Choroid plexus epithelial cell (primary cell): ENCODE measurements around the gene ANKDD1A.

Experiments
- DNase-seq: peaks from one replicate; pipeline ENCODE4 v3.0.0-alpha.2; 2010; ENCODE audit warnings: low read depth
- H3K4me3 ChIP-seq: 2 replicates; pipeline ENCODE4 v1.5.1; 2011; ENCODE audit warnings: low read depth, mild to moderate bottlenecking, control low read depth, low read length, moderate library complexity
- TF ChIP-seq, protein P1 (sequence below): conservative IDR thresholded peaks from 2 replicates; pipeline ENCODE4 v1.5.1; 2011; ENCODE audit warnings: low read depth, mild to moderate bottlenecking, control low read depth, inconsistent platforms, low read length, moderate library complexity

ANKDD1A gene

DNA sequence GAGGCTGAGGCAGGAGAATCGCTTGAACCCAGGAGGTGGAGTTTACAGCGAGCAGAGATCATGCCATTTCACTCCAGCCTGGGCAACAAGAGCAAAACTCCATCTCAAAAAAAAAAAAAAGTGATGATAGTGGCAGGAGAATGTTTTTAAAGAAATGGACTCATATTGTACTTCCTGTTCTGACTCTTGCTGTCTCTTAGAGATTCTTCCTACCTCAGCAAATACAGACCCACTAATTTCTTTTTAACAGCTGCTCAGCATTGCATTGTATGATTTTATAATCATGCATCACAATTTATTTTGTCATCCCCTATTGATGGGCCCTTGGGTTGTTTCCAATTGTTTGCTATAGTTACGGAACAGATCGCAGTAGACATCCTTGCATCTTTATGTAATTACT lies 8.8 kb upstream of the ANKDD1A start:
- DNase-seq: peak; percentile 13
- H3K4me3 ChIP-seq: no peak overlapping the region
- TF ChIP-seq, protein P1, sequence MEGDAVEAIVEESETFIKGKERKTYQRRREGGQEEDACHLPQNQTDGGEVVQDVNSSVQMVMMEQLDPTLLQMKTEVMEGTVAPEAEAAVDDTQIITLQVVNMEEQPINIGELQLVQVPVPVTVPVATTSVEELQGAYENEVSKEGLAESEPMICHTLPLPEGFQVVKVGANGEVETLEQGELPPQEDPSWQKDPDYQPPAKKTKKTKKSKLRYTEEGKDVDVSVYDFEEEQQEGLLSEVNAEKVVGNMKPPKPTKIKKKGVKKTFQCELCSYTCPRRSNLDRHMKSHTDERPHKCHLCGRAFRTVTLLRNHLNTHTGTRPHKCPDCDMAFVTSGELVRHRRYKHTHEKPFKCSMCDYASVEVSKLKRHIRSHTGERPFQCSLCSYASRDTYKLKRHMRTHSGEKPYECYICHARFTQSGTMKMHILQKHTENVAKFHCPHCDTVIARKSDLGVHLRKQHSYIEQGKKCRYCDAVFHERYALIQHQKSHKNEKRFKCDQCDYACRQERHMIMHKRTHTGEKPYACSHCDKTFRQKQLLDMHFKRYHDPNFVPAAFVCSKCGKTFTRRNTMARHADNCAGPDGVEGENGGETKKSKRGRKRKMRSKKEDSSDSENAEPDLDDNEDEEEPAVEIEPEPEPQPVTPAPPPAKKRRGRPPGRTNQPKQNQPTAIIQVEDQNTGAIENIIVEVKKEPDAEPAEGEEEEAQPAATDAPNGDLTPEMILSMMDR: no peak

DNA sequence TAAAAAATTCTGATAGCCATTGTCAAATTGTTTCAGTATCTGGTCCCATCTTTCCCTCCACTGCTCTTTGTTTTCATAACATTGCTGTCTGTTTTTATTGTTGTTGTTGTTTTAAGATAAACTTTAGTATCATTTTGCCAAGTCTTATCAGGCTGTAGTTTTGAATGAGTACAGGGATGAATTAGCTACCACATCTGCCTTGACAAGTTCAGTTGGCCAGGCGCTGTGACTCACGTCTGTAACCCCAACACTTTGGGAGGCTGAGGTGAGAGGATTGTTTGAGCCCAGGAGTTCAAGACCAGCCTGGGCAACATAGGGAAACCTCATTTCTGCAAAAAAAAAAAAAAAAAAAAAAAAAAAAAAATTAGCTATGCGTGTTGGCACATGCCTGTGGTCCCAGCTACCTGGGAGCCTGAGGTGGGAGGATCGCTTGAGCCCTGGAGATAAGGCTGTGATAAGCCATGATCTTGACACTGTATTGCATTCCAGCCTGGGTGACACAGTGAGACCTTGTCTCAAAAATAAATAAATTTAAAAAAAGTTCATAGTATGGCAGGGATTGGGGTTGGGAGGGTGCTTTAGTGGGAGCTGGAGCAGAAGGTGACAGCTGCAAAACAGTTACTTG lies 8.3 kb upstream of the ANKDD1A start:
- TF ChIP-seq, protein P1: no peak
- DNase-seq: no peak
- no peak overlapping the region for H3K4me3 ChIP-seq

DNA sequence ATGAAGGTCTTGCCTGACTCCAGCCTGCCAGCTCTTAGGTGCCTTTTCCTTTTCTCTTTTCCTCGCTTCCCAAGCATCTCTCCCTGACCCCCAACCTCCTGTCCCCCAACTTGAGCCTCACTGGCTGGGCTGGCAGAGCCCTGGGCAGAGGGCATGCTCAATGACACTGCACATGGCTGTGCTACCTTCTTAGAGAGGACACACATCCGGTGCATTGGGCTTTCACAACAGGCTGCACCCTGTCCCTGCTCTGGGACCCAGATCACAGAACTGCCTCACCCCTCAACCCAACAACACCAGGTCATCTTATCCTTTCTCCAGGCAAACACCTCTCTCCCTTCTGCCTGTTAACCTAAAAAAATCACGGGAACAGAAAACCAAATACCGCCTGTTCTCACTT lies 7.5 kb upstream of the ANKDD1A start:
- TF ChIP-seq, protein P1: no peak
- no peak for DNase-seq
- H3K4me3 ChIP-seq: no peak overlapping the region

DNA sequence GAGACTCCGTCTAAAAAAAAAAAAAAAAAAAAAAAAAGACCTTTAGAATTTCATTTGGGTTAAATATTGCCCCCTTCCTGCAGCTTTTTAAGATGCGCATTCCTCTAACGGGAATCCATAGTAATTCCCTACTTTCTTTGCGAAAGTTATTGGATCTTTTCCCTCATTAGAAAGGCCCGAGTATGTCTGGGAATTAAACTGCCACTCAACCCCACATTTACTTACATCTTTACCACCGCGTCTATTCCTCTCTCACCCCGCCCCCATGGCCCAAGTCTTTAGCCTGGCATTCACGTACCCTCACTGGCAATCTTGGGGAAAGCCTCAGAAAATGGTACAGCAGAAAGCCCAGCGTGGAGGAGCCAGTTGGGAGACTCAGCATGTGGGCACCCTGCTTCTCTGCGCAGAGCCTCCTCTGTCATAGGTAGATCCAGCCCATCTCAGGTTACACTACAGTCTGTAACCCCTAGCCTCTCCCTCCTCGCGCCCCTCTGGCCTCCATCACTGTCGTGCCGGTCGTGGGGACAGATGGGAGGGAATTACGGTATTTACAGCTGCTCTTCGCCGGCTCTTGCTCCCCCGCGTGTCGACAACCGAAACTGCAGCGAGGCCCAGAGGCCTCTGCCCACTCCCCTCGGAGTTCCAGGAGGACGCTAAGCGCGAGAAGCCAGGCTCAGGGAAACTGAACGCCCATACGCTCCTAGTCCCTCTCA lies 6.4 kb upstream of the ANKDD1A start:
- H3K4me3 ChIP-seq: peak overlapping the region; percentile 52
- TF ChIP-seq, protein P1: peak; percentile 93
- DNase-seq: peak; percentile 75

DNA sequence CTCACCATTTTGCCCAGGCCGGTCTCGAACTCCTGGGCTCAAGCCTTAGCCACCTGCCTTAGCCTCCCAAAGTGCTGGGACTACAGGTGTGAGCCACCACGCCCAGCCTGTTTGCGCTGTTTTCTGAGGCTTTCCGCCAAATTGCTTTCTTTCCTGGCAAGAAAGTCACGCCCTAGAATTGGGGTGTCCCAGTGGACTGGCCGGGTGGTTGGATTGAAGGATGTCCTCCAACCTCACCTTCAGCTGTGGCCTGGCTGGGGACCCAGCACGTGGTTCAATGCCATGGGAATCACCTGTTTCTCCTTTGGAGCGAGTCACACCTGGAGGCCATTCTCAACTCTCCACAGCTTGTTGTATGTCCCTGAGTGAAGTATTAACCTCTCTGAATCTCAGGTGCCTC lies 5.8 kb upstream of the ANKDD1A start:
- no peak overlapping the region for H3K4me3 ChIP-seq
- DNase-seq: no peak
- TF ChIP-seq, protein P1: no peak

DNA sequence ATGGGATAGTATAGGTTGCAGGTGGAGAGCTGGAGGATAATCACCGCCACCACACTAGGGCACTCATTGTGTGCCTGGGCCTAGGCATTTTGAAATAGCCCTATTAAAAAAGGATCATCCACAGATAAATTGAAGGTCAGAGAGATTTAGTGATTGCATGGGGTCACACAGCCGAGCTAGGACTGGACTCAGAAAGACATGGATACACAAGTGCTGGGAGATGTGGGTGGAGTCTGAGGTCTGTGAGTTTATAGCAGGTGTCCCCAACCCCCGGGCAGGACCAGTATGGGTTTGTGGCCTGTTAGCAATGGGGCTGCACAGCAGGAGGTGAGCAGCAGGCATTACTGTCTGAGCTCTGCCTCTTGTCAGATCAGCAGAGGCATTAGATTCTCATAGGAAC lies 5.3 kb upstream of the ANKDD1A start:
- no peak for DNase-seq
- TF ChIP-seq, protein P1: no peak
- no peak overlapping the region for H3K4me3 ChIP-seq

DNA sequence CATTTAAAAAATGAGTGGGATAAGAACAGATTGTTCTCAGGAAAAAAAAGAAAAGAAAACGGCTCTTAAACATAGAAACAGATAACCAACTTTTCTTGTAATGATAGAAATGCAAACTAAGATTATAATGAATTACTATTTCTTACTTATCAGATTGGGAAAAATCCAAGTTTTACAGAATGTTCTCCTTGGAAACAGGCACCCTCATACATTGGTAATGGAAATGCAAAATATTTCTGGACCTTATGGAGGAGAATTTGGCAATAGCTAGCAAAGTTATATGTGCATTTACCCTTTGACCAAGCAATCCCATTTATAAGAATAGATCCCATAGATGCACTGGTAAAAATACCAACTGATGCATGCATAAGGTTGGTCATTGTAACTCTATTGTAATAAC lies 3.7 kb upstream of the ANKDD1A start:
- TF ChIP-seq, protein P1: no peak
- DNase-seq: no peak
- H3K4me3 ChIP-seq: no peak overlapping the region
